GM18508 (cell line): Measurements from ENCODE around the gene ZNF33B.
"Not testable (repeated sequence)": the region's sequence is repeated elsewhere in the genome, so short reads cannot be mapped to it uniquely, and the experiment has no call there.

Experiments
- ATAC-seq: cut with Tn5 transposase; IDR thresholded peaks from one replicate; pipeline ENCODE4 v1.9.1; 2021; ENCODE audit warnings: moderate number of reproducible peaks; ENCODE audit not compliant: insufficient read depth, unreplicated experiment

The ZNF33B gene

DNA sequence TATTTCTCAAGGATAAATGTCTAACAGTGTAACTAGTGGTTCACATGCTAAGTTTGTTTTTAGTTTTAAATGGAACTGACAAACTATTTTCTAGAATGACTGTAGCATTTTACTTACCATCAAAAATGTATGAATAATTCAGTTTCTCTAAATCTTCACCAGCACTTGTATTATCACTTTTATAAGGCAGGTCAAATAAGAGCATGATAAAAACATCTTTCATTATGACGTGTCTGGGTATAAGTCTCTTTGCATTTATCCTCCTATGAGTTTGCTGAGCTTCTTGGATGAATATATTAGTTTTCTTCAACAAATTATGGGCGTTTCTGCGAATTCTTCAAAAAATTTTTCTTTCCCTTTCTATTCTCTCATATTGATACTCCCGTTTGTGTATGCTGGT lies 19.9 kb downstream of the ZNF33B start:
- ATAC-seq, result no peak

DNA sequence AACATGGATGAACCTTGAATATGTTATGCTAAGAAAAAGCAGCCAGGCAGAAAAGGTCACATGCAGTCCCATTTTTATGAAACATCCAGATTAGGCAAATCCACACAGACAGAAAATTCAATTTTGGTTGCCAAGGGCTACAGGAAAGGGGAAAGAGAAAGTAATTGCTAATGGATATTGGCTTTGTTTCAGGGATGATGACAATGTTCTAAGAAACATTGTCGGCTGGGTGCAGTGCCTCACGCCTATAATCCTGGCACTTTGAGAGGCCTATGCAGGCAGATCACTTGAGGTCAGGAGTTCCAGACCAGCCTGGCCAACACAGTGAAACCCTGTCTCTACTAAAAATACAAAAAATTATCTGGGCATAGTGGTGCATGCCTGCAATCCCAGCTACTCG lies 23.0 kb downstream of the ZNF33B start:
- ATAC-seq, result no peak

DNA sequence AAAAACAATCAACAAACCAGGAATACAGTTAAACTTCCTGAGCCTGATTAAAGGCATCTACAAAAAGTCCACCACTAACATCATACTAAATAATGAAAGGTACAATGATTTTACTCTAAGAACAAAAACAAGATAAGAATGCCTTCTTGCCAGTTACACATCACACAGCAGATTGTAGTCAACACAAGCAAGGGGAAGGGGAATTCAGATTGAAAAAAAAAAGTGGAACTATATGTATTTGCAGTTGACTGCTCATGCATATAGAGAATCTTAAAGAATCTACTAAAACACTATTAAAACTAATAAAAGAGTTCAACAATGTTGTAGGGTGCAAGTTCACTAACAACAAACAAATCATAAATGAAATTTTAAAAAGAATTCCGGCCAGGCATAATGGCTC lies 28.5 kb downstream of the ZNF33B start:
- ATAC-seq, result no peak

DNA sequence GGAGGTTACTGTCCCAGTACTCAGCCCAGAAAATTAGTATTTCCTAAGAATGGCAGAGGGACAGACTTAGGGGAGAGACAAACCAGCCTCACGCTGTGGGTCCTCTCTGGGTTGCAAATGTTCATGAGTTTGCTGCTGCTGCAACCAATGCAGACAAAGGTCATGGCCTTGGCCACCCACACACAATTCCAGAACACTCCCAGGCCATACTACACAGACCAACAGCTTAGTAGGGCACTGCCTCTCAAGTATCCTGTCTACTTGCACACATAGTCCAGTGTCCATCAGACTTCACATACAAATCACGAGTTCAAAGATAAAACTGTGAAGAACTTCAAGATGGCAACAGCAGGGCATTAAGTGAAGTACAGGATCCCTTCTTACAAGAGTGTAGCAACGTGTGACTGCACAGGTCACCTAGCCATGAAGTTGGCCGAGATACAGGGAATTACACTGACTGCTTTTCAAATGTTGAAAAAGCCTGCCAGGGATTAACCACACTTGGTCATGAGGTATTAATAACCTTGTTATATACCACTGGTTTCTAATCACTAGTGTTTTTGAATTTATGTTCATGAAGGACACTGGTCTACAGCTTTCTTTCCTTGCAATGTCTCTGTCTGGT lies 40.0 kb downstream of the ZNF33B start:
- no peak for ATAC-seq

DNA sequence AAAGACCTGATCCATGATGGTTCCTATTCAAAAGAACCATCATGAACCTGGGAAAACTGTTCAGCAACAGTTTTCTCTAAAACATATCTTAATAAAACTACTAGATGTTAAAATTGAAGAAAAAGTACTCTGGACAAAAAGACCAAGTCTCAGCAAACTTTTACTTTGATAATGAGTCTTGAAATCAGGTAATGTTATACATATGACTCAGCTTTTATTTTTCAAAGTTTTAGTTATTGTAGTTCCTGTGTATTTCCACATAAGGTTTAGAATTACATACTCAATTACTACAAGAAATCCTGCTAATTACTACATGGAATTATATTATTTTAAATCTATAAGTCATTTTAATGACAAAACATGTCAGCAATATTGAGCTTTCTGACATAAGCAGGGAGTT lies 42.2 kb downstream of the ZNF33B start:
- no peak for ATAC-seq

DNA sequence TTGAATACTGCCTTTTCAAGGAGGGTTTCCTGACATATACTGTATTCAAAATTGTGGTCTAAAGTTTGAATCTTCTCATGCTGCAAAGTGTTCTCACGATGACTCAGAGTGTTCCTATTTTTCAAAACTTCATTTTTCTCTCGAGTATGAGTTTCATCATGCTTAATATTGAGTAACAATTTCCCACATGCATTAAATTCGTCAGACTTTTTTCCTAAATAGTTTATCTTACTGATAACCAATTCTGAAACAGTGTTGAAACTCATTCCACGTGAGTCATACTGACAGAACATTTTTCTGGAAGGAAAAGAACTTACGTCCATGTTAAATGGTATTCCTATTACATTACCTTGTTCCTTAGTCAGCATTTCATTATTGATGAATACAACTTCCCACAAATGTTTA lies 44.1 kb downstream of the ZNF33B start:
- ATAC-seq, result no peak

DNA sequence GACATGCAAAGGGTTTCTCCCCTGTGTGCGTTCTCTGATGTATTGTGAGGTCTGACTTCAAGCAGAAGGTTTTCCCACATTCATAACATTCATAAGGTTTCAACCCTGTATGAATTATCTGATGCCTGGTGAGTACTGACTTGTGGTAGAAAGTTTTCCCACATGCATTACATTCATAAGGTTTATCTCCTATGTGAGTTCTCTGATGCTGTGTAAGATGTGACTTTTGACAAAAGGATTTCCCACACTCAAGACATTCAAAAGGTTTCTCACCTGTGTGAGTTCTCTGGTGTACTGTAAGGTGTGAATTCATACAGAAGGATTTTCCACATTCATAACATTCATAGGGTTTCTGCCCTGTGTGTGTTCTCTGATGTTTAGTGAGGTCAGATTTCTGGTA lies 45.1 kb downstream of the ZNF33B start:
- ATAC-seq, result no peak

DNA sequence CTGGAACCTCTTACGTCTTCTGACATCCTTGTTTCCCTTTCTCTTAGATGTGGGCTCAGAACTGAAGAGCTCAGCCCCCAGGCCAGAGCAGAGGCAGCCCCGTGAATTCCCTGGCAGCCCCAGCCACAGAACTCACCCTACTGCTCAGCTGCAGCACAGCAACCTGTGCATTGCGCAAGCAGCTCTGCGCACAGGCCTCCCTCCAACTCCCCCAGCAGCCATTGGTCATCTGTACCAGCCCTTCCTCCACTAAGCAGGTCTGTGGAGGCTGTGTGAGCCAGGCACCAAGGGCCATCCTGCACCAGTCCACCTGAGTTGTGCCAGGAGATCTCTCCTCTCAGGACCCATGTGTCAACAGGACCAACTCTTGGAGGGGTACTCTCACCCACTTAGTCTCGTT lies 54.5 kb downstream of the ZNF33B start:
- no peak for ATAC-seq

DNA sequence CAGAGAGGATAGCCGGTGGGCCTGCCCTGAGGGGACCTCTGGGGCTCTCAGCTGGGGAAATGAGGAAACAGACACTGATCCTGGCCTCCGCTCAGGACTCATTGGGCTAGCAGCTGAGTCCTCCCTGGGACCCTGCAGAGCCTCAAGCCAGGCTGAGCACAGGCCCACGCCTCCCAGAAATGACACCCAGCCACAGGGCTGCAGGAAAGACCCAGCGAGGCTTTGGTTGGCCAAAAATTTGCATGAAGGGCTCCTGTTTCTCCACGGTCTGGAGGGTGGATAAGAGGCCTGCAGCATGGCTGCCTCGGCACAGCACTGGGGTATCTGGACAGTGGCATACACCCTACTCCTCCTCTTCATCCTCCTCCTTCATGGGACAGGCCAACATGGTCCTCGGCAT lies 60.4 kb downstream of the ZNF33B start:
- no peak for ATAC-seq

DNA sequence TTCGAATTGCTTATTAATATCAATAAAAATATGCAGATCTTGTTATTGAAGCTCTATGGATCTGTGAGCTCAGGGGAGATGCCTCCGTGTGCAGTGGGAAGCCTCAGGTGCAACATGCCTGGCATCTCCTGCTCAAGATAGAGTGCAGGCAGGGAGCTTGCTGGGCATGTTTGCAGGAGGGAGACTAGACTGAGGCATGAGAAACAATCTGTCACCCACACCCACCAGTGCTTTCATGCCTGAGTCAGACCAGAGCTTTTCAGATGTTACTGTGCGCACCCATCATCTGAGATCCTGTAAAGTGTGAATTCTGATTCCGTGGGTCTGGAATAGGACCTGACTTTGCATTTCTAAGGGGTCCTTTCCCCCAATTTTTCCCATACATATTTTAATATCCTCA lies 62.0 kb downstream of the ZNF33B start:
- ATAC-seq, result no peak

DNA sequence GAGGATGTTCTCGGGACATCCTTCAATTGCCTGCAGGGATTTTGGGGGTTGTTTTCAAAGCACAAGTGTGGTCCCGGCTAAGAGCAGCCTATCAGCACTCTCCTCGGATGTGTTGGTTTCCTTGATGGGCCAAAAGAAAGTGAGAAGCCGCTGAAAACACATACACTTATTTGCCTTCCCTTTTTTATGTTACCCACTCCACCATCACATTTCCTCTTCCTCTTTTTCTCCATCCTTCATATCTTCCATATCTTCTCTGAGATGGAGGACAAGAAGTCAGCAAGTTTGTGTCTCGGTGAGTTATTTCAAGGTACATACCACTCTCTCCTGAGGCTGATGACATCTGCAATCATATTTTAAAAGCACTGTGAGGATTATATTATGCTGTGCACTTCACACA lies 64.0 kb downstream of the ZNF33B start:
- ATAC-seq, result no peak

DNA sequence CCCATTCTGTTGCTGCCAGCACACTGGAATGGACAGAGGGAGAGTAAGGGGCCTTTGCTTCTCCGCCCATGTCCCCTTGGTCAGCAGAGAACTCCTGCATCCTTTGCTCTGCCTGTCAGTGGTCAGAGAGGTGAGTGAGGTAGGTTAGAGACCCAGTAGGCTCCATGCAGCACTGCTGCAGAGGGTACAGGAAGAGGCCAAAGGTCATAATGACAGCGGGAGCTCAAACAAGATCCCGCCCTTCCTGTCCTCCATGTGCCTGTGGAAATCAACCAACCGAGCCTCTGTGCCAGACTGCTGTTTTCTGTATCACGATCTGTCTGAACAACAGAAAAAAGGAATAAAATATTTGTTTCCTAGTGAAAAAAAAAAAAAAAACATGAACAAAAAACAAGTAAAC lies 81.4 kb downstream of the ZNF33B start:
- ATAC-seq, result no peak

DNA sequence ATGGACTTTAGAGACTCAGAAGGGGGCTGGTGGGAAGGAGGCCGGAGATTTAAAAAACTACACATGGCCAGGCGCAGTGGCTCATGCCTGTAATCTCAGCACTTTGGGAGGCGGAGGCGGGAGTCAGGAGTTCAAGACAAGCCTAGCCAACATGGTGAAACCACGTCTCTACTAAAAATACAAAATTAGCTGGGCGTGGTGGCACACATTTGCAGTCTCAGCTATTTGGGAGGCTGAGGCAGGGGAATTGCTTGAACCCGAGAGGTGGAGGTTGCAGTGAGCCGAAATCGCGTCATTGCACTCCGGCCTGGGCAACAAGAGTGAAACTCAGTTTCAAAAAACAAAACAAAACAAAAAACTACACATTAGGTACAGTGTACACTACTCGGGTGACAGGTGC lies 84.8 kb downstream of the ZNF33B start:
- not testable (repeated sequence) for ATAC-seq

DNA sequence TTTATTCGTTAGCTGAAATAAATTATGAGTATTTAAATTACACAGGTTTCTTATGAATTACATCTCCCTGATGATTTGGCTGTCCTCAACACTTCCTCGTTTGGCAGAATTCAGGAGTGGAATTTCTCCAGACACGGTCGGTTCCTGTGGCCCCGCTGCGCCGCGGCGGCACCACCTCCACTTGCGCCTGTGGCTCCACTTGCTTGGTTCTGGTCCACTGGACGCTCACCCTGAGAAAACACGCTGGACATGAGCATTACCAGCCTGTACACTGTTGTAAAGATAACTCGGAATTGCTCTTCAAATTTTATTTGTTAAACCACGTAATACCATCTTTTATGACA lies 85.3 kb downstream of the ZNF33B start:
- peak; percentile 23 for ATAC-seq

DNA sequence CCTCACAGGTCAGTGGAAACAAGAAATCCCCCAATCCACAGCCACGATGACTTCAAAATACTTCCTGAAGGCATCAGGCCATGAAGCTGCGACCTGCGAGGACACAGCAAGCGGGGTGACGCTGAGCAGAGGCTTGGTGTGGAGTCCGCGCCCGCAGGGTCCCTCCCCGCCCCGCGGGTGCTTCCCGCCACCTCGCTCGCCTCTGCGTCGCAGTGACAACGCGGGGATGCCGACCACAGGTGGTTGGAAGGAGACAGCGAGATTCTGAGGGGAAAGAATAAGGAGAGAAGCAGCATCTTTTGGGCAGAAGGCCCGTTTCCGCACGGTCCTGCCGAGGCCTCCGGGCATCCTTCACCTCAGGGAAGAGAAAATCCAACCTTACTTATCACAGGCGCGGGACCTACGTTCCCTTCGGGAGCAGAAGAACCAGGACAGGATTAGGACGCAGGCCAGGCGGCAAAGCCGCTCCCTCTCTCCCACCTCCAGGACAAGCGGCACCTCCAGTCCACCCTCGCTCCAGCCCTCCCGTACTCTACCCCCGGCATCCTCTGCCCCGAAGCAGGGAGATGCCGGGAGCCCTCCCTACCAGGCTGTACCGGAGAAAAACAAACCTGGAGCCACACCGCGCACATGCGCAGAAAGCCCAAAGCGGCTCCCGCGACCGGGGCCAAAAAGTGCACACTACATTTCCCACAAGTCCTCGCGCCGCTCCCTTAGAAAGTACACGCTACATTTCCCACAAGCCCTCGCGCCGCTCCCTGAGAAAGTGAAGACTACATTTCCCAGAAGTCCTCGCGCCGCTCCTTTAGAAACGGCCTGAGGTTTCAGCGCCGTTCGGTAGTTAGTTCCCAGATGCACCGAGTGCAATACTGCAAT lies 85.9 kb downstream of the ZNF33B start:
- ATAC-seq, result peak; percentile 92

DNA sequence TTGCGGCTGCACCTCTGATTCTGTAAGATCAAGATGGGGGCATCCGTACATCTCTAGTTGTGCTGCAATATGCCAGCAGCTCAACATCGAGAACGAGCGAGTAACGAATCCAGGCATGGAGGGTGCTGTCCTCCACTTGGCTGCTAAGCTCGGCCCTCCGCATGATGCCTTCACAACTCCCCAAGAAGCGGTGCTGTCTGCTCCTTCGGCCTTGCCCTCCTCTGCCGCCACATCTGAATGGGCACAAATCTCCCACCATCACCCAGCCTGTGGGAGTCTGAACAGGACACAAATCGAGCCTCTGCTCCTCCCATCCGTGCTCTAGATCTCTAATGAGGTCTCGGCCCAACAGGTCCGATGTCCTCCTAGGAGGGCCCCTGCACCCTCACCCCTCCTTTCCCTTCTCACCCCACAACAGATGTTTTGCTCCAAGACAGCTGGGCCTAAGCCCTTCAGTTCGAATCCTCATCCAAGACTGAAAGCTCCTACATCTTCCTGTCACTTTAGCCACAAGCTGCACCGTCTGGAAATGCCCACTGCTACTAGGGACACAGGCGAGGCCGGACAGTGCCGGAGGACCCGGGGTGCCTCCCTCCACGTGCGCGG lies 86.7 kb downstream of the ZNF33B start:
- no peak for ATAC-seq

DNA sequence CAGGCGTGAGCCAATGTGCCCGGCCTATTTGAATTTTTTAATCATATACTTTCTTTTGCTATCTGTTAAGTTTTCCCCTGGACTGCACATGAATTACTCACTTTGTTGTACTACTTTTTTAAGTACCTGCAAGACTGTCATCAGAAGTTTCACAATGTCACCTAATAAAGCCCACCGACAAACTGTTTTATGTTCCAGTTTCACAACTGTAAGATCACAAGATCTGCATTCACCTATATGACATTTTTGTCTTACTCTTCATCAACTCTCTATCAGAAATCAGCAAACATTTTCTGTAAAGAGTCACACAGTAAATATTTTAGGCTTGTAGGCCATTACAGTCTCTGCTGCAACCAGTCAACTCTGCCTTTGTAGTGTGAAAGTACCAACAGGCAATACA lies 88.5 kb downstream of the ZNF33B start:
- ATAC-seq, result no peak

DNA sequence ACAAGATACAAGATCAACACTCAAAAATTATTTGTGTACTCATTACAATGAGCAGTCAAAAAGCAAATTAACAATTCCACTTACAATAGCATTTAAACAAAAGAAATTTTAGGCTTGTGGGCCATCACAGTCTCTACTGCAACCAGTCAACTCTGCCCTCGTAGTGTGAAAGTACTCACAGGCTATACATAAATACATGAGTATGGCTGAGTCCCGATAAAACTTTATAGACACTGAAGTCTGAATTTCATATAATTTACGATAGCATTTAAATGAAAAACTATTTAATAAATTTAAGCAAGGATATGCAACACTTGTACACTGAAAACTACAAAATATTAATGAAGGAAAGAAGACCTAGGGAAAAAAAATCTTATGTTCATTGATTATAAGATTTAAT lies 90.1 kb downstream of the ZNF33B start:
- ATAC-seq, result no peak

DNA sequence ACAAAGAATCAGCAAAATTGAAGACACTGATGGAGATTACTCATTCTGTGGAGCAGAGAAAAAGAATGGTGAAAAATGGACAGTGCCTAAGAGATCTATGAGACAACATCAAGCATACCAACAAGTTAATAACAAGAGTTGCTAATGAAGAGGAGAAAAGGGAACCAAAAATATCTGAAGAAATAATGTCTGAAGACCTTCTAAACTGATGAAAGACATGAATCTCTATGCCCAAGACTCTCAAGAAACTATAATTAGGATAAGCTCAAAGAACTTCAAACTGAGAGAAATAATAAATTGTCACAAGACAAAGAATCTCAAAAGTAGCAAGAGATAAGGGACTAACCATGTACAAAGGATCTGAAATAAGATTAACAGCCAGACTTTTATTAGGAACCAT lies 93.4 kb downstream of the ZNF33B start:
- no peak for ATAC-seq

DNA sequence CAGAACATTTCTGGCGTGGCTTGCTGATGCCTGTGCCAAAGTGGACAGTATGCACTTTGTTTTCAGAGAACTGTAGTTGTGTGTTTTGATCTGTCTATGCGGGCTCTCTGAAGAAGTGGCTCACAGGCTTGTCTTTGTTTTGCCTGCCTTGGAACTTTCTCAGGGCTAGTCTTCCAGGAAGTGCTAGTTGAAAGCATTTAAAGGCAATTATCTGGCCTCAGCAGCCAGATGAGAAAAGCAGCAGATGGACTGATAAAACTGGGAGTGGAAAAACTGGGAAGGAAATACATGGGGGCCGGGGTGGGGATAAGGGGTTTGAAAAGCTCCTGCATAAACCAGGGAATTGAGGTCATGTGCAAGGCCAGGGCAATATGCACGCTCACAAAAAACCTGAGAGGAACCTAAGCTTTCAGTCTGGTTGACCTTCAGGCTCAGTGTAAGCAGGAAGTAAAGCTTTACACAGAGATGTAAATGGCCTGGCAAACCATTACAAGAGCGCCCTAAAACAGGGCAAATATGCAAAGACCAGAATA lies 94.5 kb downstream of the ZNF33B start:
- no peak for ATAC-seq
